ENCODE measurements around the gene BBS9.

DNA sequence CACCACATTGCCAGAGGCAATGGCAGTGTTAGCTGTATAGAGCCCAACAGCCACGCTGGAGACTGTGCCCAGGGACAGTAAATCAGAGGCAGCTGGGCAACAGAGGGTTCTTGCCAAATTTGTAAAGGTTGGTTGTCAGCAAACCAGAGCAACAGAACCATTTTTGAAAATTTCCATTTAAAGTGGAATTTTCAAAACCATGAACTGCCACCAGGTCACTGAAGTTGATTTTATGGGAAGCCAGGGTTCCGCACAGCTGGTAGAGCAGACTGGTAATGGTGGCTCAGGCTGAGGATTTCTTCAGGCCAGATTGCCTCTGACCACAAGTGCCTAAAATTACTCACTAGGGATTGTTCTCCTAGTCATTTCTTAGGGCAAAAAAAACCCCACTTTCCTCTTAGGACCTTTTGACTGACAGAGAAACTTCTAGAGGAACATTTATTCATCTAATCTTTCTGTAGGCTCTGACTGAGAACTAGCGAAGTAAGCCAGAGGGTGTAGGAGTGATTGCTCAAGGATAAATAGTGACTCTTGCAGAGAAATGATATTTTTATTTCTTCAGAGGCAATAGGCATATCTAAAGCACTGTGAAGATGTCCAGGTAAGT, 342.4 kb downstream of the BBS9 start:
- no peak for TF ChIP-seq EZH2phosphoT487 (IDR thresholded peaks at IDR 0.05; ENCODE audit: insufficient read depth, low read depth)
- TF ChIP-seq EZH2 (IDR thresholded peaks at IDR 0.05; ENCODE audit: insufficient read depth, poor library complexity, severe bottlenecking), result no peak

Measured in GM23248 (cell line).